GM19043 (cell line): Measurements from ENCODE around the gene TIAM2.
A peak's percentile ranks its signal among the peaks of the same experiment; 100 is the strongest.
"Not testable (repeated sequence)": the region's sequence is repeated elsewhere in the genome, so short reads cannot be mapped to it uniquely, and the experiment has no call there.

Source experiments
- ATAC-seq: cut with Tn5 transposase; IDR thresholded peaks from one replicate; pipeline ENCODE4 v1.9.1; 2021; ENCODE audit warnings: low read depth; ENCODE audit not compliant: unreplicated experiment

Gene TIAM2

DNA sequence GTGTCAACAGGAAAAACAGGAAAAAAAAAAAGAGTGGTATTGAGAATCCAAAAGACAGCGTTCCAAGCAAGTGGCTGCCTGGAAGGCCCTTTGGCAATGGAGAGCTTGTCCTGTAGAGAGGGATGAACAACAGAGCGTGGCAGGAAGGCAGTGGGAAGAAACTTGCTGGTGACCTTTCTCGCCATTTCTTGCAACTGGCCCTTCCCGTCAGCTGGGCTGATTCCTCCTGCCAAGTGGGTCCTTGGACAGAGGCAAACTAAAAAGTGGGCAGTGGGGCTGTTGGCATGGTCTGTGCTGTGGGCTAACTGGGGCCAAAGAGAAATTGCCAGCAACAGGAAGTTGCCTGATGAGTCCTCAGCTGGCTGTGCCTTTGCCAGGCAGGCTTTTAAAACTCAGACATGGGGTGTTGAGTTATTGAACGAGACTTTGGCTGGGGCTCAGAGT, 224.8 kb downstream of the TIAM2 start:
- ATAC-seq: no peak

DNA sequence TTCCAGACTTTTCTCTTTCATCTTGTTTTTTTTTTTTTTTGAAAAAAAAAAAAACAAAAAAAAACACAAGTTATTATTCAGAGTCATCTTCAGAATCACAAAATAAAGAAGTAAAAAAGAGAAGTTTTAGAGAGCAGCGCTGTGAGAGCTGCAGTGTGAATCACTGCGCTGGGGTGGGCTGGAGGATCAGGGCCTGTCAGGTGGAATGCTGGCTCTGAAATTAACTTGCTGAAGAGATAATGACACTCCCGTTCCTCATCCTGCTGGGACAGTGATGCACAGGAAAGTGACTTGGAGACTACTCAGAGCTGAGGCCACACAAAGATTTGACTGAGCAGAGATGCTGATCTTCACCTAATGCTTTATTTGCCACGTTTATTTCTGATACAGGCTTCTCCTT, 226.0 kb downstream of the TIAM2 start:
- no peak for ATAC-seq

DNA sequence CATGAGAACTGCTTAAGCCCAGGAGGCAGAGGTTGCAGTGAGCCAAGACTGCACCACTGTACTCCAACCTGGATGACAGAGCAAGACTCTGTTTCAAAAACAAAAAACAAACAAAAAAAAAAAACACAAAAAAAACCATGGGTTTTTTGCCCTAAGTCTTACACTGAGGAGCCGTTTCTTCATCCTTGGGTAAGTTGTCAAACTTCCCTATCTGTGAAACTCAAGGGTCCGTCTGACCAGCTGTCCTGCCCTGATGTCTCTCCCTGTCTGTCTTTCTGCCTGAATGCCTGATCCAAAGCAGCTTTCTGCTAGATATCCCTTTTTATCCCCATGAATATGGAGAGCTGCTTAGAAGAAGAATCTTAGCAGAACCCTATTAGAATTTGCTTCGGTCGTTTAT, 227.4 kb downstream of the TIAM2 start:
- no peak for ATAC-seq

DNA sequence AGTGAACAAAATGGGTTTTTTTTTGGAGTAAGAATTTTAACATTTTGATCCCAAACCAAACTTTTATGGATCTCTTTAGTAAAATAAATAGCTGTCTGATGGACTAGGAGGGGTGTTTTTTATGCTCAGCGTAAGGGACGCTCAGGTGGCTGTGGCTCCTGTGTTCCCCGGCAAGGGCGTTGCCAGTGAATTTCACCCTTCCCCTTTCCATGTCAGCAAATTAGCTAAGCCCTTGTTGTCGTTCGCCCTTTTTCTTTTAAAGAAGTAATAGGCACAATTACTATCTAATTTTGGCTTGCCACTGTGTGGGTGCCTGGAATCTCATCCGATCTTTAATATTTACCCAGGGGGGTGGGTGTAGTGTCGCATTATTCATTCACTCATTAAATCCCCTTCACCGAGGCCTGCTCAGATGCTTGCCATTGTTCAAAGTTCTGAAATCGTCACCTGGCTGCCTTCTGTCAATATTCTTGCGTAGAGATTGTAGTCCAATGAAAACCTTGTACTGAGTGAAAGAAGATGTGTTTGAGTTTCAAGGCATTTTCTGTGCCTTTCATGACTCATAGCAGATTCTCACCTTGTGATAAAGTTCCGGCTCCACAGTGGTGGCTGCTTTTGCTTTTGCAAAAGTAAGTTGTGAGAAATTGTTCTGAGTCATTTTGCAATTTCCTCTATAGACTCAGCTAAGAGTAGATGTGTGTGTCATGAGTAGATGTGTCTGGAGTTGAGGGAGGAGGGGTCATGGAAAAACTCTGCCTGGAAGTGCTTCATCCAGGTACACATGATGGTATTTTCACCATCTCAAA, 228.7 kb downstream of the TIAM2 start:
- peak; percentile 96 for ATAC-seq

DNA sequence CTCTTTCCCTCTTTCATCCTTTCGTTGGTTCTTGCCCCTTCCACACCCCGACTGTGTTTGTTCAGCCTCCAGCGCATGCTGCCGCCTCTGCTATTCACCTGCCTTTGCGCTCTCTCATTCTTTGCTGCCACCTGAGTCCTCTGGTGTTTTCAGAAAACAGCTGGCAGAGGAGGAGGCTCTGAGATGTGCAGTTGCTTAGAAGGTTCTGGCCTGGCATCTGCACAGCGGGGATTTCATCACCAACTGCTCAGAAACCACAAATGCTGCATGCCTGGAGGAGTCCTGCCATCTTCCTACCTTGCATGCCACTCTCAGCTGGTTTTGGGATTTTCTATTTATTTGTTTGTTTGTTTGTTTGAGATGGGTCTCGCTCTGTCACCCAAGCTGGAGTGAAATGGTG, 229.5 kb downstream of the TIAM2 start:
- no peak for ATAC-seq

DNA sequence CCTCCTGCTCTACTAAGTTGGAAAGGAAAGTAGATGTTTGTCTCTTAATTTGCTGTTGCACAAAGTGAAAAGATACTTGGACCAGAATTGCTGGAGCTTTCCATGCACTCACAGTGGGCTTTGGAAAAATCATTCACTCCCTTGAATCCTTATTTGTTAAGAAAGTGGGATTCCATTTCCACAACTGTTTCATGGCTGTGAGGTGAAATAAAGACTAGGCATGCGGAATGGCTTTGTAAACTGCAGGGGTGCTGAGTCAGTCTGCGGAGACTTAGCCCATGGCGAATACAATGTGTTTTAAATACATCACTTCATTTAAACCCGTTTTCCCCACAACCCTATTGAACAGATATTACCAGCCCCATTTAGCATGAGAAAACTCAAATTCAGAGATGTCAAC, 231.9 kb downstream of the TIAM2 start:
- ATAC-seq: no peak

DNA sequence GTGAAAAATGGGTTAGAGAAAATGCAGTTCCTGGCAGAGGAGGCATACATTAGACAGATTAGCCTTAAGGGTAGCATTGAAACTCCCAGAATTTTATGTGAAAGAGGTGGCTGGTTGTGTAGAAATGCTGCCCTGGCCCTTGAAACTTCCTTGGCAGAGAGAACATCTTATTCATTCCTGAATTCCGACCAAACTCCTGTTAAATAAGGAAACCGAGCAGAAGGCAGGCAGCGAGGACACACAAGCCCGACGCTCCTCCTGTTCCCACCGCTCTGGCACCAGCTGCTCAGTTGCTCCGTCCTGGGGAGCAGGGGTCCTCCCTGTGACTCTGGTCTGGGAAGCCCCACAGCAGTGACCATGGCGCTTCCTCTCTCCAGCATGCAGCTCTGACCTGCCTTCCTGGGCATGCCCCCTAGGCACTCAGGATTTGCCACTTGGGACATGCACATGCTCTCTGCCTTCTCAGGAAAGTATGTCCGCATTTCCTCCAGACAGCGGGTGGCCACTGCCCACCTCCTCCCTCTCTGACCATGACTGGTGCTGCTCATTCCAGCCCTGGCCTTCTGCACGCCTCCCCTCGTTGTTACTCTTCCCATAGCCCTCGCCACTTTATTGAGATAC, 233.5 kb downstream of the TIAM2 start:
- no peak for ATAC-seq

DNA sequence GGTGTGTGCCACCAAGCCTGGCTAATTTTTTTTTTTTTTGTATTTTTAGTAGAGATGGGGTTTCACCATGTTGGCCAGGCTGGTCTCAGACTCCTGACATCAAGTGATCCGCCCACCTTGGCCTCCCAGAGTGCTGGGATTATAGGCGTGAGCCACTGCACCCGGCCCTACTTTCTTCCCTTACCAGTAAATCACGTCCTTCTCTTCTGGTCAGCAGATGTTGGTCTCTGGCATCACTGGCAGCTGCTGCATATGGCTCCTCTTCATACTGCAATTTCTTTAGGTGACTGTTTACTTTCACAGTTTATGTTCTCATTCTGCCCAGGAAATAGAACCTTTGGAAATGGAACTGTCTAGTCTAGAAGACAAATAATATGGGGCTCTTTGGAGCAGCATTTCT, 235.9 kb downstream of the TIAM2 start:
- ATAC-seq: not testable (repeated sequence)

DNA sequence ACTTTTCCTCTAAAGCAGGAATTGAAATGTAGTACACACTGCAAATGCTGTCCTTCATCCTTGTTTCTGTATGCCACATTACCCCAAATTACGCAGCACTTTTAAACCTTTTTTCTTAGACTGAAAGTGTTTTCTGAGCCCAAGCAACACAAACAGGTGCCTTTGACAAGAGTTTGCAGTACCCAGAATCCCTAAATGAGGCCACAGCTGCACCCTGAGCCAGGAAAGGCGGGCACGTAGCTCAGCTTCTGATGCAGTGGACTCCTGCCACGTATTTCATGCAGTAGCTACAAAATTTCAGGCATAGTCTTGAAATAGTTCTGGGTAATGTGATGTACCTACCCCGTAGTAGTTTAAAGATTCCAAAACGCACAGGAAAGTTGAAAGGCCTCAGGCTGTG, 237.7 kb downstream of the TIAM2 start:
- ATAC-seq: no peak

DNA sequence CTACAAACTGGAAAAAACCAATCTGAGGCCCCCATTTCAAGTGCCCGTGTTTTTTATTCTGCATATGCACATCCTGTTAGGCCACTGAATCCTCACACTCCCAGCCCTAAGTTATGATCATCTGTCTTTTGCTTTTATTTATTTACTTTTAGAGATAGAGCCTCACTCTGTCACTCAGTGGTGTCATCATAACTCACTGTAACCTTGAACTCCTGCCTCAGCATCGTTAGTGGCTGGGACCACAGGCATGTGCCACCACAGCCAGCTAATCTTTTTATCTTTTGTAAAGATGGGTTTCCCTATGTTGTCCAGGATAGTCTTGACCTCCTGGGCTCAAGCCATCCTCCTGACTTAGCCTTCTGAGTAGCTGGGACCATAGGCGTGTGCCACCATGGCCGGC, 239.1 kb downstream of the TIAM2 start:
- ATAC-seq: no peak

DNA sequence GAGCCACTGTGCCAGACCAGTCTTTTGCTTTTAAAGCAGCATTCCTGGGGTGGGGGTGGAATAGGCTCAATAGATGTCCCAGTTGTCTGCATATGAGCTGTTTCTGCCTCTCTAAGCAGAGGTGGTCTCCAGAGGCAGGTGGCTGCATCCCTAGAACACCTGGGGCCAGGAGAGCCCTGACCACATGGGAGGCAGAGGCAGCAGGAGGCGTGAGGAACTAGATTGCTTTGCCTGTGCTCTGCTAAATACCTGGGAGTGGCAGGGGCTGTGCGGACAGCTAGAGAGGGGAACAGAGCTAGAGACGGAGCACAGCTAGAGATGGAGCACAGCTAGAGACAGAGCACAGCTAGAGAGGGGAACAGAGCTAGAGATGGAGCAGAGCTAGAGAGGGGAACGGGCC, 239.6 kb downstream of the TIAM2 start:
- no peak for ATAC-seq

DNA sequence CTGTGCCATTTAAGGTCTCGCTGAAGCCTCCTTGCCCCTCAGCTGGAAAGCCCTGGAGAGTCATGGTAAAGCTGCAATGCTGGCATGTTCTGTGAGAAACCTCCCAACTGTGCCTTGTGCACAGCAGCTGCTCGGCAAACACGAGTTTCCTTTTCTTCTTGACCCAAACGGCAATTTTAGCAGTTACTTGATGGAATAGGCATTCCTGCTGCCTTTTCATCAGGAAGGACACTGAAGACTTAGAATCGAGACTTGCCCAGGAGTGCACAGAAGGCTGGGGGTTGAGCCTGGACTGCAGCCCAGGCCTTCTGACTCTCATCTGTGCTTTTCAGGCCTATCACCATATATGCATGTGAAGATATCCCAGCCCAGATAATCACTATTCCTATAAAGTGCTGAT, 240.0 kb downstream of the TIAM2 start:
- ATAC-seq: no peak

DNA sequence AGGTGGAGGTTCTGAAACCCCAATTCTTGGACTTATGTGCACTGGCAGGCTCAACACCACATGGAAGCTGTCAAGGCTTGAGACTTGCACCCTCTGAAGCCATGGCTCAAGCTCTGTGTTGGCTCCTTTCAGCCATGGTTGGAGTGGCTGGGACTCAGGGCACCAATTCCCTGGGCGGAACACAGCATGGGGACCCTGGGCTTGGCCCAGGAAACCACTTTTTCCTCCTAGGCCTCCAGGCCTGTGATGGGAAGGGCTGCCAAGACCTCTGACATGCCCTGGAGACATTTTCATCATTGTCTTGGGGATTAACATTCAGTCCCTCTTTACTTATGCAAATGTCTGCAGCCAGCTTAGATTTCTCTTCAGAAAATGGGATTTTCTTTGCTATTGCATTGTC, 242.5 kb downstream of the TIAM2 start:
- no peak for ATAC-seq

DNA sequence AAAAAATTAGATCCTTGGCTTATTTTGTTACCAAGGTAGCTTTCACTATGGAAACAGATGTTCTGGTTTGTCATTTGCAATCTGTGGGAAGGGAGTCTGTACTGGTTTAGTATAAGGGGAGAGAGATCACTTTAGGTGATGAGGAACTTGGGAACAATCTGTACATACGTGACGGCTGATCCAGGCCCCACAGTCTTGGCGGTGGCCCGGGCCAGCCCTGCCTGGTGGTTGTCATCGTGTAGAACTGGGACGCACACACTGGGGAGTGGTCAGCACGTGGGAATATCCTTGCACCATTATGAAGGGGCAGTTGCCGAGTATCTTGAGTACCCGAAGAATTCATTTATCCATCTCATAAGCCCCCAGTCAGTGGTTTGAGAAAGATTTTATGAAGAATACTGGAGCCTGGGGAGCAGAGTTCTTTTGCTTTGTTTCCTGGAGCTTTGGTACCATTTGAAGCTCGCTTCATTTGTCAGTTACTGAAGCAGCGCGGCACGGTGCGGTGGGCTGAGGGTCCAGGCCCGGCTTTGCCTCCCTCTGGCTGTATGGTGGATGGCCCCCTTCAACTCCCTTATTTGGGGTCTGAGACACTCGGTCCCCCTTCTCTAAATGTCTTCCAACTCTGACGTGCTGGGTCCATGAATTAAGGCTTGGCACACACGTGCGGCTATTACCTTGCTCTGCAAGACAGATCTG, 245.9 kb downstream of the TIAM2 start:
- no peak for ATAC-seq

DNA sequence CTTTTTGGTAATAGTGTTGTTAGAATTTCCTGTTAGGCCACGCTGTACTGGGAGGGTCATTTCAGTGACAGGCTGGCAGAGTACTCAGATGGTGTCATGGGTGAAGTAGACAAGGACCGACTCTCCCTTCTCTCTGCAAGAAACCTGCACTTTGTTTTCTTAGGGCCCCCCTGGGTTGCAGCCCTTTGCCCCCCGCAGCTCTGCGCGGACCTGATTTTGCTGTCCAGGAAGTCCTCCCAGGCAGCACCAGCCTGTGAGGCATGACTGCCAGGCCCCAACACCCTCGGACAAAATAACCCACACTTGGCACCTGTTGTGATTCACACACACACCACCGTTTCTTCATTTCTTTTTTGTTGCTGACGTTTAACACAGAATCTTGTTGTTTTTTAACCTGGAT, 246.9 kb downstream of the TIAM2 start:
- no peak for ATAC-seq

DNA sequence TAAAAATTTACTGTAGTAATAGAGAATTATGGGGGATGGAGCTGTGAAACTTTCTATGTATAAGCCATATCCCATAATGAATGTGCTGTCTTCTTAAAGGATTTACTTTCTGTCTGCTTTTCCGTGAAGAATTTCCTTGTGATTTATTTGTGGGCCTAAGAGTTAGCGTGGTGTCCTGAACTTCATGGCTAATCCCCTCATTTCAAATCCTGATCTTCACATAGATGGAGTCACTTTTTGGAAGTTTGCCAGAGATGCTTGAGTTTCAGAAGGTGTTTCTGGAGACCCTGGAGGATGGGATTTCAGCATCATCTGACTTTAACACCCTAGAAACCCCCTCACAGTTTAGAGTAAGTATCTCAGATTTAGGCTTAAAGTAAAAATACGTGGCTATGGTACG, 249.3 kb downstream of the TIAM2 start:
- no peak for ATAC-seq

DNA sequence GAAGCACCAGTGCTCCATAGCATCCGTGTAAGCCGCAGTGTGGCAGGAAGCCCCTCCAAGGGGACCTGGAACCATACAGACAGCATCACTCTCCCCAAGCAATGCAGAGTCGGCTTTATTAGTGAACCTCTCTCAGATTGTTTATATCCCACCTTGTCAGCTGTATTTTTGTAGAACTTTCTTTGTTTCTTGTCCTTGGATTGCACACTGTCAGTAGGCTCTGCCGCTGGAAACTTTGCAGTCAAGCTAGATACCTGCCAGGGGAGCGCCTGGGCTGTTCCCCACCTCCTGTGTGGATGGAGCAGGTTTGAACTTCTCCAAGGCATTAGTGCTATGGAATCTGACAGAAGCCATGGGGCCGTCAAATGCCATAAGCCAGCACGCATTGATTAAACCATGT, 250.1 kb downstream of the TIAM2 start:
- ATAC-seq: no peak

DNA sequence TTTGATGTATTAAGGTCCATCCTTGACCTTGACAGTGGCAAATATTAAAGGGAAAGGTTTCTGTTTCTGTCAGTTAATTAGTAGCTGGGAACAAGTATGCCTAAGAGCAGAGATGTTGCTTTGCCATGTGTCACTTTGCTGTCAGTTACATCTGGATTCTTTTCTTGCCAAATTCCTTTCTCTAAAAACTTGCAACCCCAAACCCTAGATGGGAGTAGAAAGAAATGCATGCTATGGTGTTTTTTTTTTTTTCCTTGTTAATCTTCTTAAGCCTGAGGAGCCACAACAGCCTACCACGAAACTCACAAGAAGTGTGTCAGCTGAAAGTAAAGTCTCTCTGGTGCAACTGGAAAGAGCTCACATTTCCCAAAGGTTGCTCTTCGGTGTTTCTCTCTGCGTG, 250.7 kb downstream of the TIAM2 start:
- ATAC-seq: no peak

DNA sequence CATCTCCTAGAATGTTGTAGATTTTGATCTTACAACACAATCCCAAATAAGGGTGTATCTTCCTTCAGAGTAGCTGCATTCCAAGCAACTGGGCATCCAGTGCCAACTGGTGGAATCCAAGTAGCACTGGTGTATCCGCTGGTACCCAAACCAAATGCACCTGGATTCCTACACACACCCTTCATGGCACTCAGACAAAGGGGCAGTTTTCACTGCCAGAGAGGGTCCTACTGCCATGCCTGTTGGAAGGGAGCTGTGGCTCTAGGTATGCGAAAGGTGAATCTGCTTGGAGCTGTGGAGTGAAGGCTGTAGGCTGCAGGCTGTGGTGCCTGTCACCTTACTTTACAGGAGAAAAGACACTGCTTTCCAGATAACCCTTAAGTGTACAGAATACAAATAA, 251.7 kb downstream of the TIAM2 start:
- ATAC-seq: no peak

DNA sequence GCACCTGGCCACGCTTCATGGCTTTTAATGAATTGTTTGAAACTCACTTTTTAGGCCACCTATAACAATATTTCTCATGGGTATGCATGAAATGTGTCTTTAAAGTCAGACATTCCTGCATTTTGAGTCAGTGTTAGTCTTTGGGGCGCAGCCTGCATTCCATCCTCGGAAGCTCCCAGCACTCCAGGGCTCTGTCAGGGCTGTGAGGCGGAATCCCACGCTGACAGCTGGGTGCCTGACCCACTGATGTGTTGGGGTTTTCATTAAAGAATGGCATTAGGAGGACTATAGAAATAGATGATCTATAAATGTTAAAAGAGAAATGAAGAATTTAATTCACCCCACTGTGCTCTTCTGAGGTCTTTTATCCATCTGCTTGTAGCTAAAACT, 252.5 kb downstream of the TIAM2 start:
- no peak for ATAC-seq

DNA sequence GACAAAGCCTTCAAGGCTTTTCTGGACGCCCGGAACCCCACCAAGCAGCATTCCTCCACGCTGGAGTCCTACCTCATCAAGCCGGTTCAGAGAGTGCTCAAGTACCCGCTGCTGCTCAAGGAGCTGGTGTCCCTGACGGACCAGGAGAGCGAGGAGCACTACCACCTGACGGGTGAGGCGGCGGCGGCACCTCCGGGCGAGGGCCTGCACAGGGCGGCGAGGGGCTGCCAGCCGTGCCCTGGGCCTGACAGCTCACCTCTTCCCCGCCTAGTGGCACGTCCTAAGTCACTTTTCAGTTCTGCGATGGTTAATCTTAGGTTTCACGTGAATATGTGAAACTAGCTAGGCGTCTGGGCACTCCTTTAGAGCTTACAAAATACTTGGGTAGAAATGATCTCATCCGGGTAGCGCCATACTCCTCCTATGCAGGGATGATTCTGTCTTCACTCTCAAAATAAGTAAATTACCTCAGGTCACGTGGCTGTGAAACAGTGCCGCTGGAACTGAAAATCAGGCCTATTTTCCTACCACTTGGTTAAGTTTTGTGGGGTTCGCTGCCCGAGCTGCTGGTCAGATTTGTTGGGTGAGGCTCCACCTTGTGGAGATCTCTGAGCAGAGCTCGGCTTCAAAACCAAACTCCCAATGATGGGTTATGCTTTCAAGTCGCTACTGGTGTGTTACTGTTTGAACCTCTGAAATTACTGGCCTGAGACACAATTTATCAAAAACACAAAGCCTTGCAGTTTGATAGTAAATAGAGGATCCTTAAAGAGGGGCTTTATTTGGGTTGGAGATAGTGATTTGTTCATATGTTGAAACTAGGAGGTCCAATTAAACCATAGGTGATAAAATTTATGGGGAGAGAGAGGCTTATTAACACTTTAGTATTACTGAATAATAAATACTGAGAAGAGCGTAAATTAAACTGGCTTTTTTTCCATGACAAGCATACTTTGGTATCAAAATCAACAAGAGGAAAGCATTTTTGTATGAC, 253.2 kb downstream of the TIAM2 start:
- no peak for ATAC-seq
